ENCODE measurements around the gene KLK1. TPM values are rescaled to one million over a fixed set of nuclear protein-coding genes. Genes with fewer than 3 reads are reported as not detected.
A peak's percentile ranks its signal among the peaks of the same experiment; 100 is the strongest.

The KLK1 gene
- total and polyA plus RNA-seq, 2 of the 13 experiments (the other 11 are each of a cell fraction or from before 2014, with no cell fraction given) = not detected

GRCh38 chr19:50791594-50792271, 31.9 kb downstream of the KLK1 start (continued):
- TF ChIP-seq ZFP1 (CRISPR knock-in tag; IDR thresholded peaks at IDR 0.05) (no peak), THAP7 (CRISPR knock-in tag; IDR thresholded peaks at IDR 0.05) (no peak), KLF16 (CRISPR knock-in tag; IDR thresholded peaks at IDR 0.05) (no peak), ZNF224 (CRISPR knock-in tag; IDR thresholded peaks at IDR 0.05) (no peak), RBM39 (IDR thresholded peaks at IDR 0.05; ENCODE audit: low read depth, low read length, poor library complexity, severe bottlenecking) (no peak), HOXA7 (CRISPR knock-in tag; IDR thresholded peaks at IDR 0.05) (no peak), SRF (IDR thresholded peaks at IDR 0.05; ENCODE audit: low read depth, low read length) (no peak), ZNF574 (CRISPR knock-in tag; IDR thresholded peaks at IDR 0.05) (0 out of 2 replicates have a peak, but pooled peaks have one; percentile 13), NFKB2 (CRISPR knock-in tag; IDR thresholded peaks at IDR 0.05; ENCODE audit: borderline replicate concordance) (no peak; the same call in 1 of the 2 replicates), SSRP1 (CRISPR knock-in tag; IDR thresholded peaks at IDR 0.05) (no peak), SAP130 (CRISPR knock-in tag; IDR thresholded peaks at IDR 0.05; ENCODE audit: low read depth) (0 out of 2 replicates have a peak, but pooled peaks have one; percentile 20), SIN3A (IDR thresholded peaks at IDR 0.05; ENCODE audit: borderline replicate concordance, low read depth, low read length) (no peak), SNAPC4 (CRISPR knock-in tag; IDR thresholded peaks at IDR 0.05) (no peak), ZNF296 (CRISPR knock-in tag; conservative IDR thresholded peaks at IDR 0.05) (no peak)
- TF ChIP-seq, protein P1, sequence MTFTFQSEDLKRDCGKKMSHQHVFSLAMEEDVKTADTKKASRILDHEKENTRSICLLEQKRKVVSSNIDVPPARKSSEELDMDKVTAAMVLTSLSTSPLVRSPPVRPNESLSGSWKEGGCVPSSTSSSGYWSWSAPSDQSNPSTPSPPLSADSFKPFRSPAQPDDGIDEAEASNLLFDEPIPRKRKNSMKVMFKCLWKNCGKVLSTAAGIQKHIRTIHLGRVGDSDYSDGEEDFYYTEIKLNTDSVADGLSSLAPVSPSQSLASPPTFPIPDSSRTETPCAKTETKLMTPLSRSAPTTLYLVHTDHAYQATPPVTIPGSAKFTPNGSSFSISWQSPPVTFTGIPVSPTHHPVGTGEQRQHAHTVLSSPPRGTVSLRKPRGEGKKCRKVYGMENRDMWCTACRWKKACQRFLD (CRISPR knock-in tag; IDR thresholded peaks at IDR 0.05; ENCODE audit: borderline replicate concordance) = no peak
- TF ChIP-seq, protein P2, sequence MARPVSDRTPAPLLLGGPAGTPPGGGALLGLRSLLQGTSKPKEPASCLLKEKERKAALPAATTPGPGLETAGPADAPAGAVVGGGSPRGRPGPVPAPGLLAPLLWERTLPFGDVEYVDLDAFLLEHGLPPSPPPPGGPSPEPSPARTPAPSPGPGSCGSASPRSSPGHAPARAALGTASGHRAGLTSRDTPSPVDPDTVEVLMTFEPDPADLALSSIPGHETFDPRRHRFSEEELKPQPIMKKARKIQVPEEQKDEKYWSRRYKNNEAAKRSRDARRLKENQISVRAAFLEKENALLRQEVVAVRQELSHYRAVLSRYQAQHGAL (CRISPR knock-in tag; IDR thresholded peaks at IDR 0.05; ENCODE audit: not compliant biosample characterization) = no peak

Data from HepG2 (cell line).